HS-27A (cell line): Measurements from ENCODE around the gene STAT3.
"Not testable (repeated sequence)": the region's sequence is repeated elsewhere in the genome, so short reads cannot be mapped to it uniquely, and the experiment has no call there.

Experiments
- DNase-seq: peaks from one replicate; pipeline ENCODE4 v3.0.0-alpha.2; 2012; ENCODE audit warnings: low read depth, missing footprints

The STAT3 gene

GRCh38 chr17:42346481-42346880 is 41.8 kb downstream of the STAT3 start:
- no peak for DNase-seq

GRCh38 chr17:42345396-42346073 is 42.7 kb downstream of the STAT3 start:
- no peak for DNase-seq

GRCh38 chr17:42342242-42343008 is 45.8 kb downstream of the STAT3 start:
- no peak for DNase-seq

- no peak for DNase-seq
Measured at GRCh38 chr17:42341568-42341967, 46.7 kb downstream of the STAT3 start.

GRCh38 chr17:42340691-42341127 is 47.5 kb downstream of the STAT3 start:
- no peak for DNase-seq

- DNase-seq = no peak
Measured at GRCh38 chr17:42339221-42339620, 49.0 kb downstream of the STAT3 start.

GRCh38 chr17:42338427-42338985 is 49.7 kb downstream of the STAT3 start:
- DNase-seq = no peak

GRCh38 chr17:42337442-42337841 is 50.8 kb downstream of the STAT3 start:
- no peak for DNase-seq

GRCh38 chr17:42334677-42335076 is 53.6 kb downstream of the STAT3 start:
- DNase-seq = no peak

- DNase-seq = no peak
Measured at GRCh38 chr17:42333053-42333452, 55.2 kb downstream of the STAT3 start.

GRCh38 chr17:42329025-42329976 is 58.9 kb downstream of the STAT3 start:
- peak; percentile 24 for DNase-seq

- DNase-seq = peak; percentile 54
Measured at GRCh38 chr17:42325026-42325425, 63.2 kb downstream of the STAT3 start.

- DNase-seq = no peak
Measured at GRCh38 chr17:42323268-42323773, 64.9 kb downstream of the STAT3 start.

GRCh38 chr17:42322382-42323267 is 65.6 kb downstream of the STAT3 start:
- peak; percentile 60 for DNase-seq

GRCh38 chr17:42321555-42321954 is 66.7 kb downstream of the STAT3 start:
- DNase-seq = no peak

GRCh38 chr17:42317967-42318366 is 70.3 kb downstream of the STAT3 start:
- DNase-seq = not testable (repeated sequence)

GRCh38 chr17:42317266-42317845 is 70.9 kb downstream of the STAT3 start:
- DNase-seq = no peak

- DNase-seq = no peak
Measured at GRCh38 chr17:42316755-42317154, 71.5 kb downstream of the STAT3 start.

- no peak for DNase-seq
Measured at GRCh38 chr17:42315402-42316156, 72.7 kb downstream of the STAT3 start.
